ENCODE results near the gene PPP3CA. TPM values are rescaled to one million over a fixed set of nuclear protein-coding genes. Genes with fewer than 3 reads are reported as not detected.

PPP3CA gene
- total and polyA plus RNA-seq, 2 donors (not counting 1 experiment from before 2014, with no cell fraction given), result 66.4 to 79.3 TPM

DNA sequence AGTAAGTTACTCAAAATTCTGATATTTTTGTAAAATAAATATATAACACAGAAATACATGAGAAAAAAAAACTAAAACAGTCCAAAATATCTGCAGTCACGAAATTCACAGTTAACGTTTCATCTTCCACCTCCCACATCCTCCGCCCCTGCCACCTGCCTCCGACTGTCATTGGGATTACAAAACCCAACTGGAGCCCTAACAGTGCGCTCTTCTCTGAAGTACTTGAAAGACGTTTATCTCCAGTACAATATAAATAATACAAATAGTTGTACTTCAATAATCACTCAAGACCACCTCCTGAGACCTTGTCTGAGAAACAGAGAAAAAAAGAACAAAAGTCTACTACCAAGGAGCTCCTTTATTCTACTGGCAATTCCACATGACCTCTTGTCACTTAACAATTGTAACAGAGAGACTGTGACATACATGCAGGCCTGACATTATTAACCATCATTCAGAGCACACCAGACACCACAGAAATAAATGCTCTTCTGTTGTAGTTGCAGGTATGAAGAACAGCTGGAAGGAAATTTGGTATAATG is 280.6 kb downstream of the PPP3CA start:
- Histone ChIP-seq H2AFZ (ENCODE audit: low read length) (no peak overlapping the region), H3K36me3 (ENCODE audit: control insufficient read depth, insufficient read depth, low read length) (no peaks in the 10 kb centered on the region), H3K27ac (ENCODE audit: insufficient read depth, low read length) (no peak overlapping the region), H3K27me3 (ENCODE audit: control insufficient read depth, insufficient read depth, low read length) (no peaks in the 10 kb centered on the region), H3K4me2 (ENCODE audit: extremely low read depth, insufficient read depth, low read length) (no peak overlapping the region), H3K4me3 (replicated peaks in 1 of 4; ENCODE audit: control extremely low read depth in 1 of 4, insufficient read depth in 1 of 4, low read depth in 3 of 4, low read length in 4 of 4) (no peak overlapping the region), H3K9ac (ENCODE audit: insufficient read depth, low read length) (no peak overlapping the region), H3K9me3 (ENCODE audit: control insufficient read depth, insufficient read depth, low read depth, low read length) (no peaks in the 10 kb centered on the region), H3K79me2 (ENCODE audit: control insufficient read depth, insufficient read depth, low read length) (no peaks in the 10 kb centered on the region), H3K4me1 (ENCODE audit: control insufficient read depth, extremely low read depth, insufficient read depth, low read length) (no peaks in the 10 kb centered on the region), H4K20me1 (ENCODE audit: control insufficient read depth, extremely low read depth, insufficient read depth, low read length) (no peaks in the 10 kb centered on the region)
- no peak for DNase-seq (ENCODE audit: low read depth in 2 of 2)
- TF ChIP-seq, protein P1, sequence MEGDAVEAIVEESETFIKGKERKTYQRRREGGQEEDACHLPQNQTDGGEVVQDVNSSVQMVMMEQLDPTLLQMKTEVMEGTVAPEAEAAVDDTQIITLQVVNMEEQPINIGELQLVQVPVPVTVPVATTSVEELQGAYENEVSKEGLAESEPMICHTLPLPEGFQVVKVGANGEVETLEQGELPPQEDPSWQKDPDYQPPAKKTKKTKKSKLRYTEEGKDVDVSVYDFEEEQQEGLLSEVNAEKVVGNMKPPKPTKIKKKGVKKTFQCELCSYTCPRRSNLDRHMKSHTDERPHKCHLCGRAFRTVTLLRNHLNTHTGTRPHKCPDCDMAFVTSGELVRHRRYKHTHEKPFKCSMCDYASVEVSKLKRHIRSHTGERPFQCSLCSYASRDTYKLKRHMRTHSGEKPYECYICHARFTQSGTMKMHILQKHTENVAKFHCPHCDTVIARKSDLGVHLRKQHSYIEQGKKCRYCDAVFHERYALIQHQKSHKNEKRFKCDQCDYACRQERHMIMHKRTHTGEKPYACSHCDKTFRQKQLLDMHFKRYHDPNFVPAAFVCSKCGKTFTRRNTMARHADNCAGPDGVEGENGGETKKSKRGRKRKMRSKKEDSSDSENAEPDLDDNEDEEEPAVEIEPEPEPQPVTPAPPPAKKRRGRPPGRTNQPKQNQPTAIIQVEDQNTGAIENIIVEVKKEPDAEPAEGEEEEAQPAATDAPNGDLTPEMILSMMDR (conservative IDR thresholded peaks at IDR 0.05 in 1 of 2, IDR thresholded peaks at IDR 0.05 in 1 of 2; ENCODE audit: low read depth in 1 of 2, low read length in 2 of 2), result no peak
- TF ChIP-seq EZH2 (IDR thresholded peaks at IDR 0.05; ENCODE audit: low read length, missing control alignments), result no peak

DNA sequence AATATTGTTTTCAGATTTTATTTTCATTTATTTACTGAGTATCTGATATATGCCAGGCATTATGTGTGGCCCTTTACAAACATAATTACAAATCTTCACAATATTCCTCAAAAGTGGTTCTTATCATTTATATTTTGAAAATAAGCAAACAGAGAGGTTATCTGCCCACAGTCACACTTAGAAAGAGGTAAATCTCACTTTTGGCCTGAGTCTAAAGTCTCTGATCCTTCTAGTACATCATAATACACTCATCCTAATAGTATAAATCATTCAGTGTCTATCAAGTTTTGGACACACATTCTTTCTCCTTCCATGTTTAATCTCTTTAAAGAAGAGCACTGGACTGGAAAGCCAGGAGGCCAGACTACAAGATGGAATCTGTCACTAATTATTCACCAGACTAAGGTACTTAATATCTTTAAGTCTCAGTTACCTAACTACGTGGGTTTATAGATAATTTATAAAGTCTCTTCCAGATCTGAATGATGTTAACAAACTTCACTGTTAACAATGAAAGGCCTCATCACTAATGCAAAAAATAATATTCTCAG is 281.3 kb downstream of the PPP3CA start:
- Histone ChIP-seq H3K79me2 (ENCODE audit: control insufficient read depth, insufficient read depth, low read length) (no peaks in the 10 kb centered on the region), H4K20me1 (ENCODE audit: control insufficient read depth, extremely low read depth, insufficient read depth, low read length) (no peaks in the 10 kb centered on the region), H3K27me3 (ENCODE audit: control insufficient read depth, insufficient read depth, low read length) (no peaks in the 10 kb centered on the region), H3K4me1 (ENCODE audit: control insufficient read depth, extremely low read depth, insufficient read depth, low read length) (no peaks in the 10 kb centered on the region), H3K9ac (ENCODE audit: insufficient read depth, low read length) (no peak overlapping the region), H2AFZ (ENCODE audit: low read length) (no peak overlapping the region), H3K36me3 (ENCODE audit: control insufficient read depth, insufficient read depth, low read length) (no peaks in the 10 kb centered on the region), H3K27ac (ENCODE audit: insufficient read depth, low read length) (no peak overlapping the region), H3K9me3 (ENCODE audit: control insufficient read depth, insufficient read depth, low read depth, low read length) (no peaks in the 10 kb centered on the region), H3K4me3 (replicated peaks in 1 of 4; ENCODE audit: control extremely low read depth in 1 of 4, insufficient read depth in 1 of 4, low read depth in 3 of 4, low read length in 4 of 4) (no peak overlapping the region), H3K4me2 (ENCODE audit: extremely low read depth, insufficient read depth, low read length) (no peak overlapping the region)
- no peak for DNase-seq (ENCODE audit: low read depth in 2 of 2)
- TF ChIP-seq, protein P1 (conservative IDR thresholded peaks at IDR 0.05 in 1 of 2, IDR thresholded peaks at IDR 0.05 in 1 of 2; ENCODE audit: low read depth in 1 of 2, low read length in 2 of 2), result no peak
- TF ChIP-seq EZH2 (IDR thresholded peaks at IDR 0.05; ENCODE audit: low read length, missing control alignments), result no peak

DNA sequence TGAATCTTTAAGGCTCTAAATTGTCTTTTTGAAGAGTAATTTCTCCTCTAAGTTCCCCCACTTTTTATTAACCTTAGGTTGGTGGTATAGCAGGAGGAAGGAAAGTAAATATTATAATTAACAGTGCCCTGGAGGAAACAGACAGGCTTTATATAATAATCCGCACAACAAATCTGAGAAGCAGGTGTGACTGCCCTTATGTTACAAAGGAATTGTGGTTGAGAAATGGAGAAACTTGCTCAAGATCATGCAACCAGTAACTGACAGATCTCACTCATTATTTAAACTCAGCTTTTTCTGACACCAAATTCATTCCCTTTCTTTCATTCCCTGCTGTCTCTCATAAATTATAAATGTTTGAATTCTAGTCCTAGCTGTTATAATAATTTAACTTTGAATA is 282.0 kb downstream of the PPP3CA start:
- Histone ChIP-seq H3K27ac (ENCODE audit: insufficient read depth, low read length) (no peak overlapping the region), H3K4me2 (ENCODE audit: extremely low read depth, insufficient read depth, low read length) (no peak overlapping the region), H3K9me3 (ENCODE audit: control insufficient read depth, insufficient read depth, low read depth, low read length) (no peaks in the 10 kb centered on the region), H4K20me1 (ENCODE audit: control insufficient read depth, extremely low read depth, insufficient read depth, low read length) (no peaks in the 10 kb centered on the region), H3K36me3 (ENCODE audit: control insufficient read depth, insufficient read depth, low read length) (no peaks in the 10 kb centered on the region), H3K9ac (ENCODE audit: insufficient read depth, low read length) (no peak overlapping the region), H3K4me1 (ENCODE audit: control insufficient read depth, extremely low read depth, insufficient read depth, low read length) (no peaks in the 10 kb centered on the region), H3K27me3 (ENCODE audit: control insufficient read depth, insufficient read depth, low read length) (no peaks in the 10 kb centered on the region), H3K79me2 (ENCODE audit: control insufficient read depth, insufficient read depth, low read length) (no peaks in the 10 kb centered on the region), H3K4me3 (replicated peaks in 1 of 4; ENCODE audit: control extremely low read depth in 1 of 4, insufficient read depth in 1 of 4, low read depth in 3 of 4, low read length in 4 of 4) (no peak overlapping the region), H2AFZ (ENCODE audit: low read length) (no peak overlapping the region)
- TF ChIP-seq, protein P1 (conservative IDR thresholded peaks at IDR 0.05 in 1 of 2, IDR thresholded peaks at IDR 0.05 in 1 of 2; ENCODE audit: low read depth in 1 of 2, low read length in 2 of 2), result no peak
- no peak for TF ChIP-seq EZH2 (IDR thresholded peaks at IDR 0.05; ENCODE audit: low read length, missing control alignments)
- DNase-seq (ENCODE audit: low read depth in 2 of 2), result no peak
